Brain microvascular endothelial cell (primary cell): Measurements from ENCODE around the gene PGAM1.

Source experiments
- DNase-seq: peaks from one replicate; pipeline ENCODE4 v3.0.0-alpha.2; 2020
- H3K27ac ChIP-seq: fragments of 250-450 bp; sonication (Bioruptor Pico); 2 replicates; pipeline ENCODE4 v1.5.1; 2020; ENCODE audit warnings: mild to moderate bottlenecking, moderate library complexity
- H3K27me3 ChIP-seq: fragments of 250-450 bp; sonication (Bioruptor Pico); replicated peaks from 2 replicates; pipeline ENCODE4 v1.5.1; 2020; ENCODE audit warnings: mild to moderate bottlenecking
- H3K36me3 ChIP-seq: fragments of 250-450 bp; sonication (Bioruptor Pico); replicated peaks from 2 replicates; pipeline ENCODE4 v1.5.1; 2020; ENCODE audit warnings: mild to moderate bottlenecking
- H3K4me3 ChIP-seq: 2 replicates; pipeline ENCODE4 v1.5.1; 2011; ENCODE audit warnings: low read depth, mild to moderate bottlenecking, control low read depth, low read length, moderate library complexity
- CTCF ChIP-seq: IDR thresholded peaks from 2 replicates; pipeline ENCODE4 v1.5.1; 2011; ENCODE audit warnings: low read depth, mild to moderate bottlenecking, moderate library complexity, low read length, control low read depth, inconsistent platforms; ENCODE audit errors: missing control alignments
- in situ Hi-C: cut with HindIII; loops from 2 replicates; pipeline ENCODE4 v1.10.0; 2017; ENCODE audit warnings: low sequenced_read_pairs, low pct_ligation_motif_present

PGAM1 gene

GRCh38 chr10:97454330-97455036, 28.5 kb downstream of the PGAM1 start:
- Histone ChIP-seq H3K27ac (no peak overlapping the region), H3K36me3 (peaks cover 67% of the 10 kb centered on the region)
- DNase-seq, result no peak

GRCh38 chr10:97456034-97456685, 30.2 kb downstream of the PGAM1 start:
- Histone ChIP-seq H3K36me3 (peaks cover 84% of the 10 kb centered on the region), H3K4me3 (no peak overlapping the region), H3K27ac (no peak overlapping the region), H3K27me3 (no peaks in the 10 kb centered on the region)
- no peak for TF ChIP-seq CTCF
- in situ Hi-C loops, result no loop called here
- no peak for DNase-seq

More at GRCh38 chr10:97454330-97455036, 28.5 kb downstream of the PGAM1 start:
- Histone ChIP-seq H3K4me3 (no peak overlapping the region), H3K27me3 (no peaks in the 10 kb centered on the region)
- no peak for TF ChIP-seq CTCF
- in situ Hi-C loops, result no loop called here

GRCh38 chr10:97456686-97457065, 30.7 kb downstream of the PGAM1 start:
- no peak for DNase-seq
- no peak for TF ChIP-seq CTCF
- Histone ChIP-seq H3K4me3 (no peak overlapping the region), H3K27me3 (no peaks in the 10 kb centered on the region), H3K27ac (no peak overlapping the region), H3K36me3 (peaks cover 87% of the 10 kb centered on the region)
- in situ Hi-C loops, result no loop called here

- H3K36me3 ChIP-seq, result peaks cover 88% of the 10 kb centered on the region
- H3K27ac ChIP-seq, result no peak overlapping the region
- no peaks in the 10 kb centered on the region for H3K27me3 ChIP-seq
- no peak for TF ChIP-seq CTCF
- H3K4me3 ChIP-seq, result no peak overlapping the region
- in situ Hi-C loops, result no loop called here
- DNase-seq, result no peak
These were observed 33.1 kb downstream of the PGAM1 start for GRCh38 chr10:97459111-97459510.

- H3K27ac ChIP-seq, result no peak overlapping the region
- H3K36me3 ChIP-seq, result peaks cover 88% of the 10 kb centered on the region
- TF ChIP-seq CTCF, result no peak
- no peaks in the 10 kb centered on the region for H3K27me3 ChIP-seq
- in situ Hi-C loops, result no loop called here
- H3K4me3 ChIP-seq, result no peak overlapping the region
- no peak for DNase-seq
These were observed 33.9 kb downstream of the PGAM1 start for GRCh38 chr10:97459933-97460332.
